ENCODE results near the gene EPHB6.

EPHB6 gene

GRCh38 chr7:142885311-142886230, 30.7 kb downstream of the EPHB6 start, which contains the start of gene TRPV6:
Gene TRPV6, minus strand, starts transcription at chr7:142885745.
- TF ChIP-seq, protein P1, sequence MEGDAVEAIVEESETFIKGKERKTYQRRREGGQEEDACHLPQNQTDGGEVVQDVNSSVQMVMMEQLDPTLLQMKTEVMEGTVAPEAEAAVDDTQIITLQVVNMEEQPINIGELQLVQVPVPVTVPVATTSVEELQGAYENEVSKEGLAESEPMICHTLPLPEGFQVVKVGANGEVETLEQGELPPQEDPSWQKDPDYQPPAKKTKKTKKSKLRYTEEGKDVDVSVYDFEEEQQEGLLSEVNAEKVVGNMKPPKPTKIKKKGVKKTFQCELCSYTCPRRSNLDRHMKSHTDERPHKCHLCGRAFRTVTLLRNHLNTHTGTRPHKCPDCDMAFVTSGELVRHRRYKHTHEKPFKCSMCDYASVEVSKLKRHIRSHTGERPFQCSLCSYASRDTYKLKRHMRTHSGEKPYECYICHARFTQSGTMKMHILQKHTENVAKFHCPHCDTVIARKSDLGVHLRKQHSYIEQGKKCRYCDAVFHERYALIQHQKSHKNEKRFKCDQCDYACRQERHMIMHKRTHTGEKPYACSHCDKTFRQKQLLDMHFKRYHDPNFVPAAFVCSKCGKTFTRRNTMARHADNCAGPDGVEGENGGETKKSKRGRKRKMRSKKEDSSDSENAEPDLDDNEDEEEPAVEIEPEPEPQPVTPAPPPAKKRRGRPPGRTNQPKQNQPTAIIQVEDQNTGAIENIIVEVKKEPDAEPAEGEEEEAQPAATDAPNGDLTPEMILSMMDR (IDR thresholded peaks at IDR 0.05; ENCODE audit: low read depth, low read length): no peak
- no peak for DNase-seq (ENCODE audit: extremely low read depth, low read depth)

- TF ChIP-seq, protein P1 (IDR thresholded peaks at IDR 0.05; ENCODE audit: low read depth, low read length): no peak
- no peak for DNase-seq (ENCODE audit: extremely low read depth, low read depth)
These were observed 32.0 kb downstream of the EPHB6 start for GRCh38 chr7:142886866-142887265.

DNA sequence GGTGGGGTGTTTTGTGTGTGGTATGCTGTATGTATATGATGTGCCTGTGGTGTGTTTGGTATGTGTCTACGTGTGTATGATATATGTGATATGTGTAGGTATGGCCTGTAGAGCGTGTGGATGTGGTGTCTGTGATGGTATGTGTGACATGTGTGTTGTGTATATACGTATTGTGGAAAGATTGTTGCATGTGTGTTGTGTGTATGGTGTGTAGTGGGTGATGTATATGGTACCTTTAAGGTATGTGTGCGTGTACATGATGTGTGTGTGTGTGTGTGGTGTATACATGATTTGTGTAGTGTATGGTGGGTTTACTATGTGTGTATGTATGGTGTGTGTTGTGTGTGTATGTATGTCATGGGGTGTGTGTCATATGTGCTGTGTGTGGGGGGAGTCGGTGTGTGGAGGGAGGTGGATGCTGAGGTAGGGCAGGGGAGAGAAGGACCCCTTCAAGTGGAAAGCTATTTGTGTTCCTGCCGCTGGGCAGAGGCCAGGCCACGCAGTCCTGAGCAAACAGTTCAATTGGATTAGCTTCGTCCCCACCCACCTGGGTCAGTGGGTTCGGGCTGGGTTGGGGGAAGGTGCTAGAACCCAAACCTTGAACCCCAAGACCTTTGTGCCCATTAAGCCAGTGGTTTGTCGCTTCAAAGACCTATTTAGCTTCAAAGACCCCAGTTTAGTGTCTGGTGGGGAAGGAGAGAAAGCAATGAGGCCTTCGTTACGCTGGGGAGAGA, 32.6 kb downstream of the EPHB6 start:
- TF ChIP-seq, protein P1 (IDR thresholded peaks at IDR 0.05; ENCODE audit: low read depth, low read length): no peak
- DNase-seq (ENCODE audit: extremely low read depth, low read depth): no peak

DNA sequence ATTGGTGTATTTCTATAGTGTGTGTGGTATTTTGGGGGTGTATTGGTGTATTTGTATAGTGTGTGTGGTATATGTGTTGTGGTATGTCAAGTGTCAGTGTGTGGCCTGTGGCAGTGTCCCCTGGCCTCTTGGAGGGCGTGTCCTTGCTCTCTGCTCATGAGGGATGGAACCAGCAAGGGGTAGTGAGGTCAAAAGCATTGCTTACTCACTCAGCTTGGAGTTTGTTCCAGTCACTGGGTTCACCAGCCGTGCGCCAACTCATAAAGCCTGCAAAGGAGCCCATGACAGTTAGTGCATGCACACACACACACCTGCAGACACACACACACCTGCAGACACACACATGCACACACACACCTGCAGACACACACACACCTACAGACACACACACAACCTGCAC, 34.9 kb downstream of the EPHB6 start:
- TF ChIP-seq, protein P1 (IDR thresholded peaks at IDR 0.05; ENCODE audit: low read depth, low read length): no peak
- DNase-seq (ENCODE audit: extremely low read depth, low read depth): no peak

GRCh38 chr7:142890874-142891485, 36.1 kb downstream of the EPHB6 start:
- no peak for DNase-seq (ENCODE audit: extremely low read depth, low read depth)
- TF ChIP-seq, protein P1 (IDR thresholded peaks at IDR 0.05; ENCODE audit: low read depth, low read length): no peak

DNA sequence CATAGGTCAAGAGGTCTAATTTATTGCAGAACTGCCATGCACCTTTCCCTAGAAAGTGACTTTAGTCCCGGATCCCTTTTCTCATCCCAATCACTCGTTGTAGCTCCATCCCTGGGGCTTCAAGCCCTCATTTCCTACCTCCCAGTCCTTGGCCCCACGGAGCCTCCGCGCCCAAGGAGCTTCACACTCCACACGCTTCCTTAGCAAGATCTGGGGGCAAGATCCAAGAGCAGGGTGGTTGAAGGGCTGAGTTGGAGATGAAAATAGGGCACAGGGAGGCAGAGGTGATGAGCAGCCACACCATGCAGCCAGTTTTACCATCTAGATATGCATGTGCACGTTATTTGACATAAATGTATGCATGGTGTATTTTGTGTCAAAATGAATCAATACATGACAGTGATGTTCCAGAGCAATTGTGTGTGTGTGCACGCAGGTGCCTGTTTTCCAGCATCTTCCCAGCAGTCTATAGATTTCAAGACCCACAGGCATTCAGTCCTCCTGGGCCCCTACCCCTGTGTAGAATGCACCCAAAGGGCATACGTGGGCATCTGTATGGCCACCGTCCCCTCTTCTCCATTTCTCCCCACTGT, 36.7 kb downstream of the EPHB6 start:
- TF ChIP-seq, protein P1 (IDR thresholded peaks at IDR 0.05; ENCODE audit: low read depth, low read length): no peak
- DNase-seq (ENCODE audit: extremely low read depth, low read depth): no peak

All from AG09319 (cell line).